HFF-Myc (cell line): ENCODE measurements around the gene LDLRAP1.
A peak's percentile ranks its signal among the peaks of the same experiment; 100 is the strongest.

Source experiments
- DNase-seq: peaks from one replicate; pipeline ENCODE4 v3.0.0-alpha.2; 2011; ENCODE audit warnings: low read depth; ENCODE audit errors: extremely low read depth
- H3K4me3 ChIP-seq: replicated peaks from 2 replicates; pipeline ENCODE4 v1.5.1; 2011; ENCODE audit warnings: low read depth, mild to moderate bottlenecking, control low read depth, low read length
- CTCF ChIP-seq: IDR thresholded peaks from 2 replicates; pipeline ENCODE4 v1.5.1; 2012; ENCODE audit warnings: mild to moderate bottlenecking, low read depth, low read length, control low read depth; ENCODE audit errors: missing control alignments

The LDLRAP1 gene, protein sequence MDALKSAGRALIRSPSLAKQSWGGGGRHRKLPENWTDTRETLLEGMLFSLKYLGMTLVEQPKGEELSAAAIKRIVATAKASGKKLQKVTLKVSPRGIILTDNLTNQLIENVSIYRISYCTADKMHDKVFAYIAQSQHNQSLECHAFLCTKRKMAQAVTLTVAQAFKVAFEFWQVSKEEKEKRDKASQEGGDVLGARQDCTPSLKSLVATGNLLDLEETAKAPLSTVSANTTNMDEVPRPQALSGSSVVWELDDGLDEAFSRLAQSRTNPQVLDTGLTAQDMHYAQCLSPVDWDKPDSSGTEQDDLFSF

GRCh38 chr1:25543425-25544242 lies at the start of gene LDLRAP1:
Gene LDLRAP1 (plus strand): TSS chr1:25543606. CDS start chr1:25543699, 93 bp downstream.
- no peak for DNase-seq
- TF ChIP-seq CTCF = no peak
- H3K4me3 ChIP-seq = peak within 1 kb of the TSS; percentile 70

DNA sequence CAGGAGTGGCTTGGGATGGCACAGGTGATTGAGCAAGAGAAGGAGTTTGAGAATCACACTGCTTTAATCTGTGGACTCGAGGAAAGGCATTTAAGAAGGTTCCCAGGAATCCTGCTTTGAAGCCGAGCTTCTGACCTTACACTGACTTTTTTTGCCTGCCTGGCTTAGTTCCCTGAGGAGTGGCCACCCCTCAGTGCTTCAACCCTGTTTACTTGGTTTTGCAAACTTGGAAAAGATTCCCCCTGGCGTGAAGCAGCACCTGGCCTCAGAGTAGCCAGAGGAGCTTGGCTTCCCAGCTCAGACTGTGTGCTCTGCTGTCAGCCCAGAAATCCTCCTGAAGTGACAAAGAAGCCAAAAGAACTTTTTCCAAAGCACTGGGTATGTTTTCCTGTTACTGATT lies 48.5 kb upstream of the LDLRAP1 start:
- DNase-seq = no peak
- no peak overlapping the region for H3K4me3 ChIP-seq
- TF ChIP-seq CTCF = no peak

DNA sequence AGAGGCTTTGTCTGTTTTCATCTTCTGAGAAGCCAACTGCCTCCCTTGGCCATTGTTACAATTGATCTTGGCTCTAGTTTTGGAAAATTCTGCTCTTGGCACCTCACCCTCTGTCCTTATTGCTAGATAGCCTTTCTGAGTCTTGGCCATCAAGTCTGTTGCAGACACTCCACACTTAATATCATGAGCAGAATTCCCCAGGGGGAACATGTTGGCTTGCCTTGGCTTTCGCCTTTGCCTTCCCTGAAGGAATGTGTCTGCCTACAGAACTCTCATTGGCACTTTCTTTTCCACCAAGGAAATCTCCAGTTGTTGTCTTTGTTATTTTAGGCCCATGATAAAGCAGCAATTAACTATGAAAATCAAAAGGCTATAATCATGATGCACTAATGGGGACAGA lies 42.7 kb upstream of the LDLRAP1 start:
- no peak for TF ChIP-seq CTCF
- DNase-seq = no peak
- no peak overlapping the region for H3K4me3 ChIP-seq

- H3K4me3 ChIP-seq = no peak overlapping the region
- DNase-seq = no peak
- TF ChIP-seq CTCF = peak; percentile 32
Measured at GRCh38 chr1:25501235-25502058, 42.0 kb upstream of the LDLRAP1 start.

- DNase-seq = no peak
- TF ChIP-seq CTCF = no peak
- no peak overlapping the region for H3K4me3 ChIP-seq
Measured at GRCh38 chr1:25502957-25503356, 40.4 kb upstream of the LDLRAP1 start.

DNA sequence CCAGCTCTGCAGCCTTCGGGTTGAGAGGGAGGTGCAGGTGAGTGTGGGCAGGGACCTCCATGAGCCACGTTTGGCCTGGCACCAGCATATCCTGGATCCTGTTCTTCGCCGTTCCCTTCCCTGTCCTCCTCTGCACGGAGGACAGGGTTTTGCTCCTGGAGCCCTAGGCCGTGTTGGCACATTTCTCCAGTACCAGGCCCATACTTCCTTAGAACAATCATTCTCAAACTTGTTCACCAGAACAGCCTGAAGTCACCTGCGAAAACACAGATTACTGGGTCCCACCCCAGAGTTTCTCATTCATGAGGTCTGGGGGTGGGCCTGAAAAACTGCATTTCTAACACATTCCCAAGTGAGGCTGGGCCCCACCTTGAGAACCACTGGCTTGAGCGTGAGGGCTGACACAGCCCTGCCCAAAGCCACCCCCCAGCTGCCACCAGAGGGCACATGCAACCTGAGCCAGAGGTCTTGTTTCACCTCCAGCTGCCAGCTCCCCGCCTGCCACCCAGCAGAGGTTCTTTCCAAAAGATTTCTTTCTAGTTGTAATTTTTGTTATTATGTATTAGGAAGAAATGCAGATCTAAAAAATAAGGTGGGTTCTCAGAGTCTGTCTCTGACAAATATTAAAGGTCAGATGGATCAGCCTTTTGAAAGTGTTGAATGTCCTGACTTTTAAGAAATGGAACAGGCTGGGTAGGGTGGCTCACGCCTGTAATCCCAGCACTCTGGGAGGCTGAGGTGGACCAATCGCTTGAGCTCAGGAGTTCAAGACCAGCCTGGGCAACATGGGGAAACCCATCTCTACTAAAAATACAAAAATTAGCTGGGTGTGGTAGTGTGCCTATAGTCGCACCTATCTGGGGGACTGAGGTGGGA lies 39.6 kb upstream of the LDLRAP1 start:
- no peak for DNase-seq
- no peak overlapping the region for H3K4me3 ChIP-seq
- TF ChIP-seq CTCF = peak; percentile 54
